ENCODE results near the gene SMARCB1. TPM values are rescaled to one million over a fixed set of nuclear protein-coding genes. Genes with fewer than 3 reads are reported as not detected.

The SMARCB1 gene
- 53.0 and 58.8 TPM in 2 replicates for total RNA-seq

GRCh38 chr22:23786752-23787599 lies at the start of gene SMARCB1:
Gene SMARCB1 (plus strand): TSS chr22:23786966. CDS start chr22:23787170, 204 bp downstream.

GRCh38 chr22:23750714-23751440 lies 35.9 kb upstream of the SMARCB1 start, which contains the start of gene ZNF70:
Gene ZNF70 (minus strand): TSS chr22:23751112. CDS start chr22:23745140, 5,972 bp downstream.

GRCh38 chr22:23754220-23754919 lies 32.4 kb upstream of the SMARCB1 start, which contains the start of gene VPREB3:
Gene VPREB3 (minus strand): TSS chr22:23754425. CDS start chr22:23754363, 62 bp downstream.

GRCh38 chr22:23762842-23763578 lies 23.8 kb upstream of the SMARCB1 start, which contains the start of gene C22orf15:
Gene C22orf15 (plus strand): TSS chr22:23762990. CDS start chr22:23763307, 317 bp downstream.

GRCh38 chr22:23767673-23768548 lies 18.9 kb upstream of the SMARCB1 start, which contains the start of gene CHCHD10:
Gene CHCHD10 (minus strand): TSS chr22:23767972. CDS start chr22:23767874, 98 bp downstream.

GRCh38 chr22:23772649-23773473 lies 13.9 kb upstream of the SMARCB1 start, which contains the start of gene MMP11:
Gene MMP11 (plus strand): TSS chr22:23772849. CDS start chr22:23772871, 22 bp downstream.

GRCh38 chr22:23838681-23839468 lies 52.1 kb downstream of the SMARCB1 start, which contains the start of gene DERL3:
Gene DERL3 (minus strand): TSS chr22:23839006. CDS start chr22:23838987, 19 bp downstream.

GRCh38 chr22:23857606-23858483 lies 71.1 kb downstream of the SMARCB1 start, which contains the start of gene SLC2A11:
Gene SLC2A11 (plus strand): TSS chr22:23857875. CDS start chr22:23858000, 125 bp downstream.

Small RNA genes lying within 50 kb of the gene (small RNA-seq; reads per million reads assigned to genes)
- gene RN7SL268P: not detected

Other genes with a start within 250 kb of the SMARCB1 start
- gene IGLL1, start 206.7 kb upstream of the SMARCB1 start, total RNA-seq: not detected in 2 replicates
- gene DRICH1, start 154.6 kb upstream of the SMARCB1 start, total RNA-seq: under 0.01 TPM in 1 of 2 replicates, not detected in the other
- gene RGL4, start 96.0 kb upstream of the SMARCB1 start, total RNA-seq: not detected in 2 replicates
- gene ZNF70, start 35.9 kb upstream of the SMARCB1 start, total RNA-seq: 3.3 and 4.9 TPM in 2 replicates
- gene VPREB3, start 32.5 kb upstream of the SMARCB1 start, total RNA-seq: not detected in 2 replicates
- not detected in 2 replicates for gene C22orf15, start 24.0 kb upstream of the SMARCB1 start, total RNA-seq
- 1.1 and 10.9 TPM in 2 replicates for gene CHCHD10, start 19.0 kb upstream of the SMARCB1 start, total RNA-seq
- gene MMP11, start 14.1 kb upstream of the SMARCB1 start, total RNA-seq: 2.9 and 3.3 TPM in 2 replicates
- 0.37 and 1.6 TPM in 2 replicates for gene DERL3, start 52.0 kb downstream of the SMARCB1 start, total RNA-seq
- gene SLC2A11, start 70.9 kb downstream of the SMARCB1 start, total RNA-seq: 6.2 and 6.3 TPM in 2 replicates
- 204 and 431 TPM in 2 replicates for gene MIF, start 107.4 kb downstream of the SMARCB1 start, total RNA-seq
- 0.39 and 8.5 TPM in 2 replicates for gene GSTT2B, start 174.2 kb downstream of the SMARCB1 start, total RNA-seq
- gene DDTL, start 179.9 kb downstream of the SMARCB1 start, total RNA-seq: 3.7 TPM in 2 replicates
- gene DDT, start 187.5 kb downstream of the SMARCB1 start, total RNA-seq: 99.7 and 132 TPM in 2 replicates
- gene GSTT2, start 193.2 kb downstream of the SMARCB1 start, total RNA-seq: 0.73 TPM in 1 of 2 replicates, not detected in the other
- gene GSTT4, start 218.5 kb downstream of the SMARCB1 start, total RNA-seq: not detected in 2 replicates
- gene CABIN1, start 224.3 kb downstream of the SMARCB1 start, total RNA-seq: 55.5 and 63.1 TPM in 2 replicates